ENCODE measurements around the gene CTPS2. TPM values are rescaled to one million over a fixed set of nuclear protein-coding genes. Genes with fewer than 3 reads are reported as not detected.
"Not testable (repeated sequence)": the region's sequence is repeated elsewhere in the genome, so short reads cannot be mapped to it uniquely, and the experiment has no call there.

CTPS2 gene, protein sequence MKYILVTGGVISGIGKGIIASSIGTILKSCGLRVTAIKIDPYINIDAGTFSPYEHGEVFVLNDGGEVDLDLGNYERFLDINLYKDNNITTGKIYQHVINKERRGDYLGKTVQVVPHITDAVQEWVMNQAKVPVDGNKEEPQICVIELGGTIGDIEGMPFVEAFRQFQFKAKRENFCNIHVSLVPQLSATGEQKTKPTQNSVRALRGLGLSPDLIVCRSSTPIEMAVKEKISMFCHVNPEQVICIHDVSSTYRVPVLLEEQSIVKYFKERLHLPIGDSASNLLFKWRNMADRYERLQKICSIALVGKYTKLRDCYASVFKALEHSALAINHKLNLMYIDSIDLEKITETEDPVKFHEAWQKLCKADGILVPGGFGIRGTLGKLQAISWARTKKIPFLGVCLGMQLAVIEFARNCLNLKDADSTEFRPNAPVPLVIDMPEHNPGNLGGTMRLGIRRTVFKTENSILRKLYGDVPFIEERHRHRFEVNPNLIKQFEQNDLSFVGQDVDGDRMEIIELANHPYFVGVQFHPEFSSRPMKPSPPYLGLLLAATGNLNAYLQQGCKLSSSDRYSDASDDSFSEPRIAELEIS
- 4.9 TPM for total RNA-seq
- long read RNA-seq, partial matches to known transcripts: 0 of 3 reads
- long read RNA-seq, other reads (novel, unspliced or antisense): 0 of 3 reads

- intact Hi-C loops (cut with DNase I): no loop called here
- ATAC-seq: peak; percentile 96
- DNase-seq (ENCODE audit: missing footprints): peak; percentile 85
Measured at GRCh38 chrX:16712548-16713155, at the start of gene CTPS2. Gene CTPS2 (minus strand): TSS chrX:16712669. CDS start chrX:16702902, 9,767 bp downstream.

GRCh38 chrX:16761500-16761899 is 49.0 kb upstream of the CTPS2 start:
- intact Hi-C loops (cut with DNase I); ATAC-seq; DNase-seq (ENCODE audit: missing footprints): not testable (repeated sequence)

DNA sequence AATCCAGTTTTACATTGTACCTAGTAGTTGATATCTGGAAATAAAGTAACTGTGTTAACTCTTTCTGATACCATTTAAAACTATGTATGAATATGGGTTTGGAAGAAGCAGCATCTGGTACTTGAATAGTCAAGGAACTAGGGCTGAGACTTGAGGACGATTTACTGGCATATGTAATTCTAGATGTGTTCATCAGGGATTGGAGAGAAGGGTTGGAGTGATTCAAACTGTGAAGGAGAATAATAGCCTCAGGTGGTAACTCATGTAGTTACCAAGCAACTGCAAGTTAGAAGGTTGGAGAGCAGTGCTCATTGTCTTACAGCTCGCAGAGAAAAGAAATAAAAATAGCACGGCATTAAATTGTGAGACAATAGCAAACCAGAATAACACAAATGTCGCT is 44.3 kb upstream of the CTPS2 start:
- DNase-seq (ENCODE audit: missing footprints): no peak
- intact Hi-C loops (cut with DNase I): no loop called here
- ATAC-seq: no peak

- intact Hi-C loops (cut with DNase I): no loop called here
- no peak for DNase-seq (ENCODE audit: missing footprints)
- ATAC-seq: no peak
Measured at GRCh38 chrX:16754019-16754418, 41.5 kb upstream of the CTPS2 start.

- ATAC-seq (no peak), DNase-seq (ENCODE audit: missing footprints) (no peak)
- intact Hi-C loops (cut with DNase I): no loop called here
Measured at GRCh38 chrX:16750136-16750535, 37.7 kb upstream of the CTPS2 start.

- DNase-seq (ENCODE audit: missing footprints) (no peak), ATAC-seq (no peak)
- intact Hi-C loops (cut with DNase I): no loop called here
Measured at GRCh38 chrX:16748425-16748824, 36.0 kb upstream of the CTPS2 start.

- ATAC-seq (no peak), DNase-seq (ENCODE audit: missing footprints) (no peak)
- intact Hi-C loops (cut with DNase I): no loop called here
Measured at GRCh38 chrX:16745659-16746058, 33.2 kb upstream of the CTPS2 start.

DNA sequence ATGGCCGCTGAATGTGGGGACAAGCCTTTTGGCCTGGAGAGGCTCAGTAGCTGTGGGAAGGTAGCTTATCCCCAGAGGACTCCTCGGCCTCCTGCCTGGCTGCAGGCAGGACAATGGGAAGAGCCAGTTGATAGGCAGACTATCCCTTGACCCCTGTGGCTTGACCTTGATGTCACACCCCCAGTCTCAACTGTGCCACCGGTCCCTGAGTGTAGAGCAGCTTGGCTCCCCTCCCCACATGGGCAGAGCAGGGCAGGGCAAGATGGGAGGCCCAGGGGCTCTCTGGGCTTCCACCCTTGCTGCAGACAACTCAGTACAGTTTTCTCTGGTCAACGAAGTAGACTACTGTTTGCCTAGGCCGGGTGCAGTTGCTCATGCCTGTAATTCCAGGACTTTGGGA is 32.6 kb upstream of the CTPS2 start:
- intact Hi-C loops (cut with DNase I): no loop called here
- no peak for ATAC-seq
- no peak for DNase-seq (ENCODE audit: missing footprints)

- intact Hi-C loops (cut with DNase I): no loop called here
Measured at GRCh38 chrX:16743604-16744325, 31.3 kb upstream of the CTPS2 start.

GRCh38 chrX:16739574-16739973 is 27.1 kb upstream of the CTPS2 start:
- intact Hi-C loops (cut with DNase I): no loop called here
- no peak for DNase-seq (ENCODE audit: missing footprints)
- no peak for ATAC-seq

More at GRCh38 chrX:16743604-16744325, 31.3 kb upstream of the CTPS2 start:
- ATAC-seq: no peak
- DNase-seq (ENCODE audit: missing footprints): no peak

GRCh38 chrX:16737024-16737423 is 24.6 kb upstream of the CTPS2 start:
- DNase-seq (ENCODE audit: missing footprints) (no peak), ATAC-seq (no peak)
- intact Hi-C loops (cut with DNase I): no loop called here

- ATAC-seq (no peak), DNase-seq (ENCODE audit: missing footprints) (no peak)
- intact Hi-C loops (cut with DNase I): no loop called here
Measured at GRCh38 chrX:16733013-16733412, 20.5 kb upstream of the CTPS2 start.

GRCh38 chrX:16730450-16730849 is 18.0 kb upstream of the CTPS2 start:
- DNase-seq (ENCODE audit: missing footprints) (no peak), ATAC-seq (no peak)
- intact Hi-C loops (cut with DNase I): no loop called here

DNA sequence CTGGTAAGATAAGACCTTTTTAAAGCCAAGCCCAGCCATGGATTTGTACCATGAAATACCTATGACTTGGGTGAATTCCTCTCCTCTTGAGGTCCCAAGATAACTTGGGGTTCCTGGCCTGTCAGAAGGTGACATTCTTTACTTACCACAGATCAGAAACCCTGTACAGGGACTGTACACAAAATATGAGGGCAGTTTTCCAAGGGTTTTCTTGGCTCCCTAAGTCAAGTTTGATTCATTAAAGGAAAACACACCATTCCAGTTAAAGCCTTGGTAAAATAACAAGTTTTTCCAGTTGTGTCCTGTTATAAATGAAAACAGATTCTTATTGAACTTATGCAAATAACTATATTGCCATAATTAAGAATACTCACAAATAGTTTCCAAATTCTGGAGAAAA is 15.2 kb upstream of the CTPS2 start:
- intact Hi-C loops (cut with DNase I): loop anchor here (10.0 kb wide), 1 partner anchor 57 kb away; the partner anchor contains the start of gene TXLNG
- ATAC-seq (no peak), DNase-seq (ENCODE audit: missing footprints) (no peak)

DNA sequence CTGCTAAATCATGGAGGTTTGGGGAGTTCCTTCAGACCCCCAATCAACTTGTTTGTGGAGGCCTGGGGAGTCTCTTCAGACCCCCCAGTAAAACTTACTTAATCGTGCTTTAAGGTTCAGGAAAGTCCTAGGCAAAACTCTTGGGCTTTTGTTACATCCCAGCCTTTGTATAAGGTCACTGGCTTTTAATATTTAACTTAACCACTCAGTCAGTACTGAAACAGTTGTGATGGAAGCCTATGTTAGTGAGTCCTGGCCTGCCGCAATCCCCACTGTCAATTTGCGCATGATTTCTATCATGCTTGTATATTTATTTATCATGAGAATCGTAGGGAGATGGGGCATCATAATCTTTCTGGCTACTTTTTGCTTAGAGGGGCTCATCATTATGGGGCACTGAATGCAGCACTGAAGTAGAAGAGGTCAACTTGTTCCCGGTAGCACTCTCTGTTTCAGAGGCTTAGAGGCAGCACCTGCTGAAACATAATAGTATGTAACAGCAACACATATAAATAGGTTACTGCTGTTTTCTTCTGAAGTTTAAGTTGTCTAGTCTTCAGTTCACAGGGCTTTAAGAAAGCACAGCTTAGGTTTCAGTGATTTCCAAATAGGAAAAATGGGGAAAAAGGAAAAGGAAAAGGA is 14.0 kb upstream of the CTPS2 start:
- DNase-seq (ENCODE audit: missing footprints): not testable (repeated sequence)

GRCh38 chrX:16725072-16725471 is 12.6 kb upstream of the CTPS2 start:
- DNase-seq (ENCODE audit: missing footprints) (no peak), ATAC-seq (no peak)
- intact Hi-C loops (cut with DNase I): loop anchor here (10.0 kb wide), 1 partner anchor 60 kb away; the partner anchor contains the start of gene TXLNG

More for the DNA sequence above, 14.0 kb upstream of the CTPS2 start:
- ATAC-seq: not testable (repeated sequence)
- intact Hi-C loops (cut with DNase I): loop anchor here (10.0 kb wide), 1 partner anchor 58 kb away; the partner anchor contains the start of gene TXLNG

DNA sequence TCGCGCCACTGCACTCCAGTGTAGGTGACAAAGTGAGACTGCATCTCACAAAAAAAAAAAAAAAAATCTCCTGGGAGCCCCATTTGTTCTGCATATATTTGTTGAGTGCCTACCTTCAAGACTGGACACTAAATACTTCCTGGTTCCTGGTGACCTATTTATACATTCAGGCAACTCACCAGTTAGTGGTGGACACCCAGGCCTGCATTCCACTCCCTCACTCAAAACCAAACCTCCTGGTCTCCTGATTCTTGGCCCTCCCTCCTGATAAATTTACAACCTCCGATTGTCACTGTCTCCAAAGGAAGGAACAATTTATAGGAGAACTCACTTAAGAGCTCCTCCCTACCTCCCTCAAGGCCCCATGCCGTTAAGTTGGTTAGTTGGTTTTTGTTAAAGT is 10.0 kb upstream of the CTPS2 start:
- DNase-seq (ENCODE audit: missing footprints): no peak
- ATAC-seq: no peak
- intact Hi-C loops (cut with DNase I): loop anchor here (10.0 kb wide), 1 partner anchor 62 kb away; the partner anchor contains the start of gene TXLNG

- peak; percentile 95 for DNase-seq (ENCODE audit: missing footprints)
- ATAC-seq: peak; percentile 99
- intact Hi-C loops (cut with DNase I): loop anchor here (10.0 kb wide), 1 partner anchor 65 kb away; the partner anchor contains the start of gene TXLNG
Measured at GRCh38 chrX:16719334-16720084, 7.0 kb upstream of the CTPS2 start, which contains the start of gene SYAP1. Gene SYAP1 (plus strand): TSS chrX:16719612. CDS start chrX:16719725, 113 bp downstream.
